Stimulated activated CD8-positive, alpha-beta memory T cell treated with anti-CD3 and anti-CD28 coated beads, Interleukin-7, amount 100 ng/mL, for 48 hours (primary cell): ENCODE measurements around the gene ZNF496.
"Not testable (repeated sequence)": the region's sequence is repeated elsewhere in the genome, so short reads cannot be mapped to it uniquely, and the experiment has no call there.

ENCODE experiments used
- DNase-seq, 2 donors: peaks; one replicate each; pipeline ENCODE4 v3.0.0-alpha.2; 2020; ENCODE audit warnings: low read depth in 1 of 2; ENCODE audit errors: extremely low read depth in 1 of 2

The ZNF496 gene

GRCh38 chr1:247331525-247332214, at the start of gene ZNF496:
ZNF496 (minus strand) TSS chr1:247331867; CDS start chr1:247329578, 2,289 bp downstream.
- DNase-seq, result peak; percentile 30 to 41

GRCh38 chr1:247378334-247379073, 46.8 kb upstream of the ZNF496 start:
- DNase-seq, result no peak

DNA sequence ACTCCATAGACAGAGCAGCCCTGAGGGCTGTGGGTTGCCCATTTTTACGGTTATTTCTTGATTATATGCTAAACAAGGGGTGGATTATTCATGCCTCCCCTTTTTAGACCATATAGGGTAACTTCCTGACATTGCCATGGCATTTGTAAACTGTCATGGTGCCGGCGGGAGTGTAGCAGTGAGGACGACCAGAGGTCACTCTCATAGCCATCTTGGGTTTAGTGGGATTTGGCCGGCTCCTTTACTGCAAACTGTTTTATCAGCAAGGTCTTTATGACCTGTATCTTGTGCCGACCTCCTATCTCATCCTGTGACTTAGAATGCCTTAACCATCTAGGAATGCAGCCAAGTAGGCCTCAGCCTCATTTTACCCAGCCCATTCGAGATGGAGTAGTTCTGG, 46.0 kb upstream of the ZNF496 start:
- DNase-seq, result not testable (repeated sequence)

- DNase-seq, result no peak
Observed at GRCh38 chr1:247376659-247377058, 45.0 kb upstream of the ZNF496 start.

DNA sequence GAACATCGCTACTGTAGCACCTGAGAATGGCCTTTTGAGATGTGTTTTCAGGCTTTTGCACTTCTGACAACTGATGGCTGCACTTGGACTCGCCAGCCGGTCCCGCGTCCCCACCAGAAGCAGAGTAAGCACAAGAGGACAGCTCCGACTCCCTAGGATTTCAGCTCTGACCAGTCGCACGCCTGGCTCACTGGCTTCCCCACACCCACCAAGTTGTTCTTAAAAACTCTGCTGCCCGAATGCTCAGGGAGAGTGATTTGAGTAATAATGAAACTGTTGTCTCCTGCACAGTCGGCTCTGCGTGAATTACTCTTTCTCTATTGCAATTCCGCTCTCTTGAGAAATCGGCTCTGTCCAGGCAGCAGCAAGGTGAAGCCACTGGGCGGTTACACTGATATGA, 44.1 kb upstream of the ZNF496 start:
- DNase-seq, result no peak

DNA sequence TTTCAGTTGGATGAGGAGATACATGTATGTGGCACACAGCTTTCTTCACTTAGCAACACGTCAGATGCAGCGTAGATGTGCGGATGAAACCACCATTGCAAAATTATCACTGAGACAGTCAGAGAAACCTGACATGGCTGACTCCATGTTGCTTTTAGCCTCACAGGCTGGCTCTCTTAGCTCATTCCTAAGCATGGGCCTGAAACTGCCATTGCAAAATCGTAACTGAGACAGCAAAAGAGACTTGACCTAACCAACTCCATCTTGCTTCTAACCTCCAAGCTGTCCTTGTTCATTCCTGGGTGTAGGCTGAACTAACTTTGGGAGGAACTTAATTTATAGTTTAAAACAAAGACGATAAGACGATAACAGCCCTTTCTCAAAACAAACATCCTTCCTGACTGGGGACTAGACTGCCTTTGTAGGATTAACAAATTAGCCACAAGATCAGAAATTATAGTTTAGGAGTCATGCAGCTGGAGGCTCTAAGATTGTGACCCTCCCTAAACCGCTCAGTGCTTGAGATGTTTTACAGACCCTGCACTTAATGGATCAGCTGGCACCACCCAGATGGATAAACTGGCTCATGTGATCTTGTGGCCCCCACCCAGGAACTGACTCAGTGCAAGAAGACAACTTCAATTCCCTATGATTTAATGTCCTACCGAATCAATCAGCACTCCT, 43.1 kb upstream of the ZNF496 start:
- DNase-seq, result not testable (repeated sequence)

DNA sequence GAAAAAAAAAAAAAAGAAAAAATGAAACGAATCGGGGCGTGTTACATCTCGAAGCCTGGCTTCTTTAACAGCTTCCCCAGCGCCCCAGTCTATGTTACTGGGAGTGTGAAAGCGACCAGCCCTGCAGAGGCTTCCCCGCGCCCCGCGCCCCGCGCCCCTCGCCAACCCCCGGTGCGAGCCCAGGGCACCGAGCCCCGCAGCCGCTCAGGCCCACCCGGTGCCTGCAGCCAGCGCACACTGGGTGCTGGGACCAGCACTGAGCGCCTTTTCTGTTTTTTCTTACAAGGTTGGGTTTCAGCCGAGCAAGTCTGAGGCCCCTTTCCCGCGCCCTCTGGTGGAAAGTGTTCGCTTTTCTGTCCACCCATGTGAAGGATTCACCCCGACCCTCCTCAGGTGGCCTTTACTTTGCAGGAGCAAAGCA, 42.1 kb upstream of the ZNF496 start:
- DNase-seq, result peak; percentile 22 to 34

- no peak for DNase-seq
Observed at GRCh38 chr1:247371801-247372259, 40.2 kb upstream of the ZNF496 start.

- DNase-seq, result no peak
Observed at GRCh38 chr1:247370786-247371732, 39.4 kb upstream of the ZNF496 start.

GRCh38 chr1:247368490-247369145, 37.0 kb upstream of the ZNF496 start:
- DNase-seq, result no peak

GRCh38 chr1:247367786-247368422, 36.2 kb upstream of the ZNF496 start:
- no peak for DNase-seq

DNA sequence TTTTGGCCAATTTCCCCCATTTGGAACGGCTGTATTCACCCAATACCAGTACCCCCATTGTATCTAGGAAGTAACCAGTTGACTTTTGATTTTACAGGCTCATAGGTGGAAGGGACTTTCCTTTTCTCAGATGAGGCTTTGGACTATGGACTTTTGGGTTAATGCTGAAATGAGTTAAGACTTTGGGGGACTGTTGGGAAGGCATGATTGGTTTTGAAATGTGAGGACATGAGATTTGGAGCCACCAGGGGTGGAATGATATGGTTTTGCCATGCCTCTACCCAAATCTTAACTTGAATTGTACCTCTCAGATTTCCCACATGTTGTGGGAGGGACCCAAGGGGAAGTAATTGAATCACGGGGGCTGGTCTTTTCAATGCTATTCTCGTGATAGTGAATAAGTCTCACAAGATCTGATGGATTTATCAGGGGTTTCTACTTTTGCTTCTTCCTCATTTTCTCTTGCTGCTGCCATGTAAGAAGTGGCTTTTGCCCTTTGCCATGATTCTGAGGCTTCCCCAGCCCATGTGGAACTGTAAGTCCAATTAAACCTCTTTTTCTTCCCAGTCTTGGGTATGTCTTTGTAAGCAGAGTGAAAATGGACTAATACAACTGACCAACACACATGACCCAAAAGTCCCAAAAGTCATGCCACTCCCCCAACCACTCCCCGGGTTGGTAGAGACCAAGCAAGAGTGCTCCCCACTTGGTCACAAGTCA, 35.4 kb upstream of the ZNF496 start:
- DNase-seq, result no peak

GRCh38 chr1:247366345-247366744, 34.7 kb upstream of the ZNF496 start:
- DNase-seq, result not testable (repeated sequence)

DNA sequence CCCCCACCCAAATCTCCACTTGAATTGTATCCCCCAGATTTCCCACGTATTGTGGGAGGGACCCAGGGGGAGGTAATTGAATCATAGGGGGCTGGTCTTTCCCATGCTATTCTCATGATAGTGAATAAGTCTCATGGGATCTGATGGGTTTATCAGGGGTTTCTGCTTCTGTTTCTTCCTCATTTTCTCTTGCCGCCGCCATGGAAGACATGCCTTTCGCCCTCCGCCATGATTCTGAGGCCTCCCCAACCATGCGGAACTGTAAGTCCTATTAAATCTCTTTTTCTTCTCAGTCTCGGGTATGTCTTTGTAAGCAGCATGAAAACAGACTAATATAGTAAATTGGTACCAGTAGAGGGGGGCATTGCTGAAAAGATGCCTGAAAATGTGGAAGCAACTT, 33.4 kb upstream of the ZNF496 start:
- DNase-seq, result no peak

- DNase-seq, result not testable (repeated sequence)
Observed at GRCh38 chr1:247363000-247363399, 31.3 kb upstream of the ZNF496 start.

DNA sequence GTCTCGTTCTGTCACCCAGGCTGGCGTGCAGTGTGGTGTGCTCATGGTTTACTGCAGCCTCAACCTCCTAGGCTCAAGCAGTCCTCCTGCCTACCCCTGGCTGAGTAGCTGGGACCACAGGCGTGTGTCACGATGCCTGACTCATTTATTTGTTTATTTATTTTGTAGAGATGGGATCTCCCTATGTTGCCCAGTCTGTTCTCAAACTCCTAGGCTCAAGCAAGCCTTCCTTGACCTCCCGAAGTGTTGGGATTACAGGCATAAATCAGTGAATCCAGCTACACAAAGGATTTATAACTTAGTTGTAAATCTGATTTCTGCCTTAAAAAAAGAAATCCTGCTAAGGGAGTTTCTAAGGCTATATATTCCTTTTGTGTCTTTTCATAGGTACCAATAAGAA, 30.5 kb upstream of the ZNF496 start:
- no peak for DNase-seq

DNA sequence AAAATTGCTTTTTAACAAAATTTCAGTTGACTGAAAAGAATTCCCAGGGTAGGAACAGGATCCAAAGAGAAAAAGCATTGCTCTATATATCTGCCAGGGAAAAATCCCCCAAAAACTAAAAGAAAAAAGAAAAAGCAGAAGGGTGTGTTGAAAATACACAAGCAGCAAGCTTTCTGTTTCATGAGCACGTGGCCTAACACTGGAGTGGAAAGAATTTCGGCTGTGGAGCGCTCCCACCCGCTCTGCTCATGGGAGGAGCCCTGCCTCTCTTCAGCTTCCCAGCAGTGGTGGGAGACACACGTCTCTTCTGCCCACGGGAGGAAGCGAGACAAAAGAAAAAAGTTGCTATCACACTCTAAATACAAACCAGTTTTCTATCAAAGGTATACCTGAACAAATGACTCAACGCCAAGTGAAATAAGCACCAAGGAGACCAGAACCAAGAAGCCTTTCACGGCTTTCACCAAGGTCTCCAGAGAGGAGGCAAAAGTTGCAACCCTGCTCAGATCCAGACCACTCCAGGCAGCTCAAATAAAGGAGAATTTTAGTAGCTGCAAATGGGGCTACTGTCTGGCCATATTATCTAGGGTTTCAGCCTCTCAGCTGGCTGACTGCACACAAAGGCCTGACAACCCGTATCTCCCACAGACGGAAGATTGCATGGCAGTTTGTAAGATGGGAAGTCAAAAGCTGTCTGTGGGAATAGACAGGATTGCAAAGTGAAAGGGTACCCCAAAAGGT, 29.5 kb upstream of the ZNF496 start:
- DNase-seq, result no peak
